Measurements from ENCODE around the gene ACOX3. TPM values are rescaled to one million over a fixed set of nuclear protein-coding genes. Genes with fewer than 3 reads are reported as not detected.

ACOX3 gene
- total and polyA plus RNA-seq, 2 donors (not counting 1 experiment from before 2014, with no cell fraction given): 6.8 to 23.8 TPM

DNA sequence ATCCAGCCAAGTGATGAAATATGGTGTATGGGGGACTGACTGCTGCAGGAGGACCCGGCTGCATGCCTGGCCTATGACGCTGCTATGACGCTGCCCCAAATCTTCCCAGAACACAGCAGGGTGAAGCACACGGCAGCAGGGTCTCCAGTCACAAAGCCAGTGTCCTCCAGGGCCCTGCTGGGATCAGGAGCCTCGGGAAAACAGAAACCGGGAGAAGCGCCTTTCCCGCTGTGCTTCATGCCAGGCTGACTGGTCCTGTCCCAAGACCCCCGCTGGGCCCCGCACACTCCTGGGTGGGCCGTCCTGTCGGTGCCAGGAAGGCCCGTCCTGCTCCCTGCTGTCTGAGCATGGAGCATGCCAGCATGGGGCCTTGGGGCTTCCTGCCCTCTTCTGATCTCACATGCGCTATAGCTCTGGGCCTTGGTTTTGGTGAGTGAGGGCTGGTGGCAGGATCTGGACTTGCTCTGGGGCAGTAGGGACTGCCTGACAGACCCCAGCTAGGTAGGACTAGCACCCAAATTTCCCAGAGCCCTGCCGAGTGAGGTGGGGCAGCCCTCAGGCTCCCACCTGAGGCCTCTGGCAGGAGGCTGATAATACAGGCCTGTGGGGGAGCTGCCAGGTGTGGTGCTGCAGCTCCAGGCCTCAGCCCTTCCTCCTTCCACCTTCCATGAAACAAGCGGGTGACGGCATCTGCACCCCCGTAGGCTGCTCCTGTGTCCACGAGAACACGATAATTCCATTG, 64.0 kb downstream of the ACOX3 start:
- no peaks in the 10 kb centered on the region for H4K20me1 ChIP-seq (ENCODE audit: control insufficient read depth, extremely low read depth, insufficient read depth, low read length)
- no peaks in the 10 kb centered on the region for H3K36me3 ChIP-seq (ENCODE audit: control insufficient read depth, insufficient read depth, low read length)
- no peak for TF ChIP-seq EZH2 (IDR thresholded peaks at IDR 0.05; ENCODE audit: low read length, missing control alignments)
- no peak for TF ChIP-seq CTCF (conservative IDR thresholded peaks at IDR 0.05 in 1 of 2, IDR thresholded peaks at IDR 0.05 in 1 of 2; ENCODE audit: low read depth in 1 of 2, low read length in 2 of 2)
- H3K4me3 ChIP-seq (replicated peaks in 1 of 4; ENCODE audit: control extremely low read depth in 1 of 4, insufficient read depth in 1 of 4, low read depth in 3 of 4, low read length in 4 of 4): no peak overlapping the region
- H3K79me2 ChIP-seq (ENCODE audit: control insufficient read depth, insufficient read depth, low read length): no peaks in the 10 kb centered on the region
- no peak overlapping the region for H2AFZ ChIP-seq (ENCODE audit: low read length)
- H3K9me3 ChIP-seq (ENCODE audit: control insufficient read depth, insufficient read depth, low read depth, low read length): no peaks in the 10 kb centered on the region
- no peak overlapping the region for H3K4me2 ChIP-seq (ENCODE audit: extremely low read depth, insufficient read depth, low read length)
- no peak for DNase-seq (ENCODE audit: low read depth in 2 of 2)
- no peaks in the 10 kb centered on the region for H3K4me1 ChIP-seq (ENCODE audit: control insufficient read depth, extremely low read depth, insufficient read depth, low read length)
- H3K27ac ChIP-seq (ENCODE audit: insufficient read depth, low read length): no peak overlapping the region
- H3K9ac ChIP-seq (ENCODE audit: insufficient read depth, low read length): no peak overlapping the region
- no peaks in the 10 kb centered on the region for H3K27me3 ChIP-seq (ENCODE audit: control insufficient read depth, insufficient read depth, low read length)

DNA sequence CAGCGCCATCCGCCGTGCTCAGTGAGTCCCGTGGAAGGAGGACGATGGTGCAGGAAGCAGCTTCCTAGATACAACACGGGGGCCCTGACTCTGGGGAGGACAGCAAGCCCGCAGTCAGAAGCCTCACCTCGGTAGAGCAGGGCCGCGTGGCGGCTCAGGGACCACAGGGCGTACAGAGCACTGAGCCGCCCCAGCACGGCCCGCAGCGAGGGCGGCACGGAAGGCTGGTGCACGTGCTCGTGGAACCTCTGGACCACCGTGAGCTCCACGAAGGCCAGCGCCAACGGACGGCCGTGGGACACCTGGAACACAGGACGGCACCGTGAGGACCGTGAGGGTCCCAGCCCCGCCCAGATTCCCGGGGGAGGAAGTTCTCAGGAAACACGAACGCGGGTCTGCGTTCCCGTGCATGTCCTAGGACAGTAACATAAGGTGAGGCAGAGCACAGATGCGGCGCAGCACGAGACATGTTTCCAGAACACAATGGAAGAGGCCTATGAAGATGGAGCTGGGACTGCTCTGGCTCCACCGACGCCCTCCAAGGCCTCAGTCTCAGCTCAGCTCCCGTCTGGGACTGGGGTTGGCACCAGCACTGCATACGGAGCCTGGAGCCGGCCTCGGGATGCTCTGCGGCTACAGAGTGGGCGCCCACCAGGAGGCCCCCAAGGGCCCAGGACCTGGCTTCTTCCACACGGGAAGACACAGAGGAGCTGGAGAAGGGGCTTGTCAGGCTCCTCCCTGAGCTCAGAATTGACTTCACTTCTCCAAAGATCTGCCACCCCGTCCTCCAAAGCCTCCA, 65.5 kb downstream of the ACOX3 start:
- H2AFZ ChIP-seq (ENCODE audit: low read length): no peak overlapping the region
- no peaks in the 10 kb centered on the region for H3K27me3 ChIP-seq (ENCODE audit: control insufficient read depth, insufficient read depth, low read length)
- no peak for TF ChIP-seq EZH2 (IDR thresholded peaks at IDR 0.05; ENCODE audit: low read length, missing control alignments)
- no peak for TF ChIP-seq CTCF (conservative IDR thresholded peaks at IDR 0.05 in 1 of 2, IDR thresholded peaks at IDR 0.05 in 1 of 2; ENCODE audit: low read depth in 1 of 2, low read length in 2 of 2)
- no peaks in the 10 kb centered on the region for H3K4me1 ChIP-seq (ENCODE audit: control insufficient read depth, extremely low read depth, insufficient read depth, low read length)
- H4K20me1 ChIP-seq (ENCODE audit: control insufficient read depth, extremely low read depth, insufficient read depth, low read length): no peaks in the 10 kb centered on the region
- no peaks in the 10 kb centered on the region for H3K9me3 ChIP-seq (ENCODE audit: control insufficient read depth, insufficient read depth, low read depth, low read length)
- H3K4me2 ChIP-seq (ENCODE audit: extremely low read depth, insufficient read depth, low read length): no peak overlapping the region
- no peak for DNase-seq (ENCODE audit: low read depth in 2 of 2)
- no peak overlapping the region for H3K27ac ChIP-seq (ENCODE audit: insufficient read depth, low read length)
- H3K9ac ChIP-seq (ENCODE audit: insufficient read depth, low read length): no peak overlapping the region
- H3K36me3 ChIP-seq (ENCODE audit: control insufficient read depth, insufficient read depth, low read length): no peaks in the 10 kb centered on the region
- no peak overlapping the region for H3K4me3 ChIP-seq (replicated peaks in 1 of 4; ENCODE audit: control extremely low read depth in 1 of 4, insufficient read depth in 1 of 4, low read depth in 3 of 4, low read length in 4 of 4)
- no peaks in the 10 kb centered on the region for H3K79me2 ChIP-seq (ENCODE audit: control insufficient read depth, insufficient read depth, low read length)

DNA sequence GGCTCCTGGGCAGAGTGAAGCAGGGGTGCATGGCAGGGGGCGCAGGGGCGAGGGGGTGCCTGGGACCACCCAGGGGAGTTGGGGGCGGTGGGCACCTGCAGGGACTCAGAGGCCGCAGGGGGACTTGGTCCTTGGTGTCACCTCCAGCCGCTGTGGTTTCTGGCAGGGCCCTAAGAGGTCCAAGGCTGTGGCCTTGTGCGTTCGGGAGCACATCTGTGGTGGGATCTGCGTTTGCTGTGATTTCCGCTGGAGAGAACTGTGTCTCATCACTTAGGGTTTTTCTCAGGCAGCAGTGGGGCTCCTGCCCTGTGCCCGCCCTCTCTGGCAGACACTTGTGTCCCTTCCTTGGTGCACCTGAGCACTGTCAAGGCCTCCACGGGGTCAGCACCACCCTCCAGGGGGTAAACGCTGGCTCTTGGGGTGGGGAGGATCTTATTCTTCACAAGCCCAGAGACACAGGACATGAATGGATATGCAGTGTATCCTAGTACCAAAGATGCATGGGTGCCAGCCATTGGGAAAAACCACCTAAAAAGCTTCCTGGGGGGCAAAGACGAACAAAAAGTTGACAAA, 66.5 kb downstream of the ACOX3 start:
- H3K36me3 ChIP-seq (ENCODE audit: control insufficient read depth, insufficient read depth, low read length): no peaks in the 10 kb centered on the region
- TF ChIP-seq EZH2 (IDR thresholded peaks at IDR 0.05; ENCODE audit: low read length, missing control alignments) (no peak), CTCF (conservative IDR thresholded peaks at IDR 0.05 in 1 of 2, IDR thresholded peaks at IDR 0.05 in 1 of 2; ENCODE audit: low read depth in 1 of 2, low read length in 2 of 2) (no peak)
- H3K4me3 ChIP-seq (replicated peaks in 1 of 4; ENCODE audit: control extremely low read depth in 1 of 4, insufficient read depth in 1 of 4, low read depth in 3 of 4, low read length in 4 of 4): no peak overlapping the region
- H3K79me2 ChIP-seq (ENCODE audit: control insufficient read depth, insufficient read depth, low read length): no peaks in the 10 kb centered on the region
- DNase-seq (ENCODE audit: low read depth in 2 of 2): no peak
- H4K20me1 ChIP-seq (ENCODE audit: control insufficient read depth, extremely low read depth, insufficient read depth, low read length): no peaks in the 10 kb centered on the region
- H3K4me1 ChIP-seq (ENCODE audit: control insufficient read depth, extremely low read depth, insufficient read depth, low read length): no peaks in the 10 kb centered on the region
- no peak overlapping the region for H3K9ac ChIP-seq (ENCODE audit: insufficient read depth, low read length)
- no peaks in the 10 kb centered on the region for H3K9me3 ChIP-seq (ENCODE audit: control insufficient read depth, insufficient read depth, low read depth, low read length)
- H2AFZ ChIP-seq (ENCODE audit: low read length): no peak overlapping the region
- no peak overlapping the region for H3K4me2 ChIP-seq (ENCODE audit: extremely low read depth, insufficient read depth, low read length)
- no peaks in the 10 kb centered on the region for H3K27me3 ChIP-seq (ENCODE audit: control insufficient read depth, insufficient read depth, low read length)
- no peak overlapping the region for H3K27ac ChIP-seq (ENCODE audit: insufficient read depth, low read length)

Data from fibroblast of lung (primary cell).